ENCODE results near the gene ACOT8. TPM values are rescaled to one million over a fixed set of nuclear protein-coding genes. Genes with fewer than 3 reads are reported as not detected.
"Not testable (repeated sequence)": the region's sequence is repeated elsewhere in the genome, so short reads cannot be mapped to it uniquely, and the experiment has no call there.

ACOT8 gene
- total RNA-seq, 4 donors from 2014 or later: 27.2 to 49.8 (median 29.9) TPM

DNA sequence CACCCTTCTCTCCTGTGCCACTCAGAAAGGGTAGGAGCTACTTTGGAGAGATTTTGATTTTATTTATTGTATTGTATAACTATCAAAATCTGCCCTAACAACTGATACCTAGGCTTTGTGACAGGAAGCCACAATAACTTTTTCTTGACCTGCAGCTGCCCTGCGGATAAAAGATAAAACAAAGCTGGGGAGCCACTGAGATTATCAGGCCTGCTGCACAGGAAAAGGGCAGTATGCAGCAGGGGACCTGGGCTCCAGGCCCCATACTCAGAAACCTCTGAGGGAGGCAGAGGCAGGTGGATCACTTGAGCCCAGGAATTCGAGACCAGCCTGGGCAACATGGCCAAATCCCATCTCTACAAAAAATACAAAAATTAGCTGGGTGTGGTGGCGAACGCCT is 24.6 kb downstream of the ACOT8 start:
- no peak for ATAC-seq
- no peak for TF ChIP-seq EP300 (IDR thresholded peaks at IDR 0.05)
- no peak for TF ChIP-seq POLR2AphosphoS5 (IDR thresholded peaks at IDR 0.05)
- no peak for TF ChIP-seq POLR2A (IDR thresholded peaks at IDR 0.05)
- TF ChIP-seq CTCF (IDR thresholded peaks at IDR 0.05): no peak
- Histone ChIP-seq H3K4me3 (peak overlapping the region in 1 of 2 donors; percentile 86), H3K27ac (peak overlapping the region; percentile 76 to 97 (median 89)), H3K27me3 (no peaks in the 10 kb centered on the region), H3K4me1 (peaks cover 5 to 60% (median 25%) of the 10 kb centered on the region in 3 donors), H3K9me3 (no peaks in the 10 kb centered on the region), H3K36me3 (peaks cover 0 to 4% of the 10 kb centered on the region in 2 donors)
- 82% methylated on average over 3 of the region's 4 CpGs; no CpG with 5 or more reads in 1 of the 2 donors for whole genome bisulfite sequencing, 2 donors (ENCODE audit: low coverage in 1 of 2)

GRCh38 chr20:45829673-45830106 is 27.5 kb downstream of the ACOT8 start:
- WGBS, 2 donors (ENCODE audit: low coverage in 1 of 2): no CpG with 5 or more reads among the region's 4 CpGs
- peaks cover 5 to 58% (median 23%) of the 10 kb centered on the region in 3 donors for H3K4me1 ChIP-seq
- not testable (repeated sequence) for H3K36me3 ChIP-seq

DNA sequence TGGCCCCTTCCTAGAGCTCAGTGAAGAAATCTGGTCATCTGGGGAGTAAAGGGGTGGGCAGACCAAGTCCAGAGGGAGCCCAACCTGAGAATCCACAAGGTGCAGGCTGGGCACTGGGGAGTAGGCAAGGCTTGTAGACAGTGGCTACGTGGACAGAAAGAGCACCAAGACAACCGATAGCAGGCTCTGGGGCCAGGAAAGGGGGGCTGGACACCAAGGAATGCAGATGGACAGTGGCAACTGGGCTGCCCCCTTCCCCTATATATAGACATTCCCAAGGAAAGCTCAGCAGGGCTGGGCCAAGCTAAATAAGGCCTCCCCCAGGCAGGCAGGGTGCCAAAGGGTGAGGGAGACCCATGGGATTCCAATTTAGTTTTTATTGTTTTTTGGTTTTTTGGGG is 28.6 kb downstream of the ACOT8 start:
- TF ChIP-seq CTCF (IDR thresholded peaks at IDR 0.05) (no peak), EP300 (IDR thresholded peaks at IDR 0.05) (no peak), POLR2A (IDR thresholded peaks at IDR 0.05) (no peak), POLR2AphosphoS5 (IDR thresholded peaks at IDR 0.05) (no peak)
- no peaks in the 10 kb centered on the region for H3K36me3 ChIP-seq
- H3K27ac ChIP-seq: peak overlapping the region in 3 of 4 donors; percentile 55 to 59 (median 58)
- peaks cover 1% of the 10 kb centered on the region for H3K27me3 ChIP-seq
- 50 to 51% methylated on average over 1 to 2 of the region's 2 CpGs for WGBS, 2 donors (ENCODE audit: low coverage in 1 of 2)
- H3K4me3 ChIP-seq: no peak overlapping the region
- ATAC-seq: no peak
- no peaks in the 10 kb centered on the region for H3K9me3 ChIP-seq
- H3K4me1 ChIP-seq: peaks cover 5 to 64% (median 24%) of the 10 kb centered on the region in 3 donors

More at GRCh38 chr20:45829673-45830106, 27.5 kb downstream of the ACOT8 start:
- H3K4me3 ChIP-seq, H3K9me3 ChIP-seq, ATAC-seq, H3K27me3 ChIP-seq: not testable (repeated sequence)
- H3K27ac ChIP-seq: peak overlapping the region in 2 of 4 donors; percentile 58 to 59

- H3K4me1 ChIP-seq: peaks cover 2 to 67% (median 19%) of the 10 kb centered on the region in 3 donors
- no peak overlapping the region for H3K4me3 ChIP-seq
- WGBS, 2 donors (ENCODE audit: low coverage in 1 of 2): 85 to 90% methylated on average over 2 to 5 of the region's 6 CpGs
- H3K9me3 ChIP-seq: no peaks in the 10 kb centered on the region
- H3K27ac ChIP-seq: peak overlapping the region in 3 of 4 donors; percentile 65 to 68 (median 66)
- H3K36me3 ChIP-seq: no peaks in the 10 kb centered on the region
- no peak for ATAC-seq
- TF ChIP-seq EP300 (IDR thresholded peaks at IDR 0.05) (no peak), POLR2A (IDR thresholded peaks at IDR 0.05) (no peak), CTCF (IDR thresholded peaks at IDR 0.05) (no peak), POLR2AphosphoS5 (IDR thresholded peaks at IDR 0.05) (no peak)
- H3K27me3 ChIP-seq: peaks cover 10% of the 10 kb centered on the region
These were observed 29.5 kb downstream of the ACOT8 start for GRCh38 chr20:45827712-45828111.

DNA sequence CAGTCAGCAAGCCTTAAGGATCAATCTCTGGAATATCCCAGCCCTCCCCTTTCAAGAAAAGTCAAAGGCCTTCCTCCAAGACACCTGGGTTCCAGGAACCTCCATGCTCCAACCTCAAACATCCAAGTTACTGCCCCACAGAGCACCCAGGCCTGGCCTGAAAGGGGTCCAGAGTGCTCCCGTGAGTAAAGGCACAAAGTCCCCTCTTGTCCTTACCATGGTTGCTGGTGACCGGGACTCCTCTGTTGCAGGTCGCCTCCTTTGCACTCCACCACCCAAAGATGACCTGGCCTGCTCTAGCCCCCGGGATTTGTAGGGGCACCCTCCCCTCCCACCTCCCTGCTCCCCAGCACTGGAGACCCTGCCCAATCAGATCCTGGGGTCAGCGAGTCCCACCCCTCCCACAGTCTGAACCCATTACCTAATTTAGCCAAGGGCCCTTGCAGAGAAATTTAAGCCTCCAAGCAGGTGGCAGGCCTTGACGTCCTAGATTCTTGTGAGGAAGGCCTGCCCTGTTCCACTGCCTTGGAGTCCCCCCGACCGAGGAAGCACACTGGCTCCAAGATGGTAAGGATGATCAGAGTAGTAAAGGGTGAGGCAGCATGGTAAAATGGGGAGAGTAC is 30.1 kb downstream of the ACOT8 start, which contains the start of gene TNNC2:
TSS of gene TNNC2 (minus strand) at position 283 of the 623 bp plus-strand sequence. CDS start at position 219, 64 bp downstream.
- TF ChIP-seq EP300 (IDR thresholded peaks at IDR 0.05) (no peak), CTCF (IDR thresholded peaks at IDR 0.05) (no peak), POLR2A (IDR thresholded peaks at IDR 0.05) (no peak), POLR2AphosphoS5 (IDR thresholded peaks at IDR 0.05) (no peak)
- no peaks in the 10 kb centered on the region for H3K36me3 ChIP-seq
- peaks cover 11% of the 10 kb centered on the region for H3K27me3 ChIP-seq
- peaks cover 0 to 67% (median 14%) of the 10 kb centered on the region in 3 donors for H3K4me1 ChIP-seq
- no peaks in the 10 kb centered on the region for H3K9me3 ChIP-seq
- peak within 1 kb of the TSS in 3 of 4 donors; percentile 65 to 68 (median 66) for H3K27ac ChIP-seq
- H3K4me3 ChIP-seq: no peak within 1 kb of the TSS
- ATAC-seq: no peak
- 88% methylated on average over 4 of the region's 8 CpGs; no CpG with 5 or more reads in 1 of the 2 donors for WGBS, 2 donors (ENCODE audit: low coverage in 1 of 2)
